B cell (primary cell): ENCODE data around the gene CPPED1.

Source experiments
- EZH2 ChIP-seq: IDR thresholded peaks from 2 replicates; pipeline ENCODE4 v1.6.1; 2012; ENCODE audit warnings: borderline replicate concordance, low read depth, mild to moderate bottlenecking, moderate library complexity, low read length; ENCODE audit not compliant: insufficient read depth, poor library complexity, severe bottlenecking
- TF ChIP-seq, protein P1 (sequence below): fragments of 200-600 bp; IDR thresholded peaks from one replicate; pipeline ENCODE4 v1.8.0; 2022; ENCODE audit warnings: antibody characterized with exemption, mild to moderate bottlenecking

DNA sequence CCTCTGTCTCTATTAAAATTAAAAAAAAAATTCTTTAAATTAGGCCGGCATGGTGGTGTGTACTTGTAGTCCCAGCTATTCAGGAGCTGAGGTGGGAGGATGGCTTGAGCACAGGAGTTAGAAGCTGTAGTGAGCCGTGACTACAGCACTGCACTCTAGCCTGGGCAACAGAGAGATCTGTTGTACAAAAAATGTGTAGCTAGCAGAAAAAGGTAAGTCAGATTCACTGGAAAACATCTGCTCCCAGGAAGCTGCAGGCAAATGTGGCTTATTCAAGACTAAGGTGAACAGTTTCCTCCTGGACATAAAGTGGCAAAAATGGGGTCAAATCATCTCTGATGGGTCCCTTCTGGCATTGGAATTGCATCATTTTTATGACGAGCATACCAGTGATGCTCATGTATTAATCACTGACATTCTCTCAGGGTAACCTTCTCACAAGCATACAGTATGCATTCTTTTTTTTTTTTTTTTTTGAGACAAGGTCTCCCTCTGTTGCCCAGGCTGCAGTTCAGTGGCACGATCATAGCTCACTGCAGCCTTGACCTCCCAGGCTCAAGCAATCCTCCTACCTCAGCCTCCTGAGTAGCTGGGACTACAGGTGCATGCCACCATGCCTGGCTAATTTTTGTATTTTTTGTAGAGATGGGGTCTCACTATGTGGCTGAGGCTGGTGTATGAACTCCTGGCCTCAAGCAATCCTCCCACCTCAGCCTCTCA is 48.7 kb downstream of the CPPED1 start:
- TF ChIP-seq, protein P1, sequence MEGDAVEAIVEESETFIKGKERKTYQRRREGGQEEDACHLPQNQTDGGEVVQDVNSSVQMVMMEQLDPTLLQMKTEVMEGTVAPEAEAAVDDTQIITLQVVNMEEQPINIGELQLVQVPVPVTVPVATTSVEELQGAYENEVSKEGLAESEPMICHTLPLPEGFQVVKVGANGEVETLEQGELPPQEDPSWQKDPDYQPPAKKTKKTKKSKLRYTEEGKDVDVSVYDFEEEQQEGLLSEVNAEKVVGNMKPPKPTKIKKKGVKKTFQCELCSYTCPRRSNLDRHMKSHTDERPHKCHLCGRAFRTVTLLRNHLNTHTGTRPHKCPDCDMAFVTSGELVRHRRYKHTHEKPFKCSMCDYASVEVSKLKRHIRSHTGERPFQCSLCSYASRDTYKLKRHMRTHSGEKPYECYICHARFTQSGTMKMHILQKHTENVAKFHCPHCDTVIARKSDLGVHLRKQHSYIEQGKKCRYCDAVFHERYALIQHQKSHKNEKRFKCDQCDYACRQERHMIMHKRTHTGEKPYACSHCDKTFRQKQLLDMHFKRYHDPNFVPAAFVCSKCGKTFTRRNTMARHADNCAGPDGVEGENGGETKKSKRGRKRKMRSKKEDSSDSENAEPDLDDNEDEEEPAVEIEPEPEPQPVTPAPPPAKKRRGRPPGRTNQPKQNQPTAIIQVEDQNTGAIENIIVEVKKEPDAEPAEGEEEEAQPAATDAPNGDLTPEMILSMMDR: no peak
- no peak for TF ChIP-seq EZH2
